Progenitor cell of endocrine pancreas (in vitro differentiated cells): ENCODE data around the gene STK24. TPM values are rescaled to one million over a fixed set of nuclear protein-coding genes. Genes with fewer than 3 reads are reported as not detected.

Experiments
- DNase-seq: peaks from one replicate; pipeline ENCODE4 v3.0.0; 2021; ENCODE audit warnings: low spot score; ENCODE audit not compliant: unreplicated experiment
- H3K27ac Mint-ChIP-seq: 2 replicates; pipeline ENCODE4 v1.8.0; 2021; ENCODE audit warnings: mild to moderate bottlenecking, moderate library complexity, mixed read lengths
- H3K27me3 Mint-ChIP-seq: 2 replicates; pipeline ENCODE4 v1.8.0; 2021; ENCODE audit warnings: mixed read lengths
- H3K36me3 Mint-ChIP-seq: 2 replicates; pipeline ENCODE4 v1.8.0; 2022; ENCODE audit warnings: mixed read lengths; ENCODE audit not compliant: insufficient read depth
- H3K4me1 Mint-ChIP-seq: 2 replicates; pipeline ENCODE4 v1.8.0; 2021; ENCODE audit warnings: low read depth, mixed read lengths
- H3K4me3 Mint-ChIP-seq: 2 replicates; pipeline ENCODE4 v1.8.0; 2021; ENCODE audit warnings: low read depth, mild to moderate bottlenecking, moderate library complexity, mixed read lengths
- H3K9me3 Mint-ChIP-seq: 2 replicates; pipeline ENCODE4 v1.8.0; 2021; ENCODE audit warnings: low read depth, mixed read lengths
- total RNA-seq: library from RNA; stranded (reverse); gene quantifications from 2 replicates; pipeline ENCODE4 v1.2.1, GENCODE V29; 2021
- TF ChIP-seq, protein P1 (sequence below): fragments of 200-600 bp; sonication (generic); IDR thresholded peaks from one replicate; pipeline ENCODE4 v1.5.0; 2021; ENCODE audit warnings: antibody characterized with exemption, mild to moderate bottlenecking; ENCODE audit not compliant: unreplicated experiment

Gene STK24
- total RNA-seq, 1 donor from 2014 or later, result 113 TPM

DNA sequence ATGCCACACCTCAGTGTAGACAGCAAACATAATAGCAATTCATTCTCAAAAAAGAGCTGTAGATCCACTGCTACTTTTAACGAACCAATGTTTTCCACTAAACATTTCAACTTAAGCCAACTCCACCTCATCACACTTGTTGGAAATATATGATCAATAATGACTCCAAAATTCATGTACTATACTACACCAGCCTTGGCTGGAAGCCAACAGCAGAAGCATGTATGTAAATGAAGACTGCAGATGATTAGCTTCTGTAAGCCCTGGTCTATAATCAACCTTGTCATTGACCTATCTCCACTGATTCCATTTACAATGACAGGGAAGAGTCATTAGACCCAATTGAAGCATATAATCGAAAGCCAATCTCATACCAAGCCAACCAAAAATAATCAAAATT is 71.7 kb downstream of the STK24 start:
- Mint-ChIP-seq H3K4me3 (no peak overlapping the region), H3K9me3 (no peaks in the 10 kb centered on the region), H3K36me3 (peaks cover under 1% of the 10 kb centered on the region), H3K4me1 (peaks cover 67% of the 10 kb centered on the region), H3K27me3 (no peaks in the 10 kb centered on the region), H3K27ac (no peak overlapping the region)
- TF ChIP-seq, protein P1, sequence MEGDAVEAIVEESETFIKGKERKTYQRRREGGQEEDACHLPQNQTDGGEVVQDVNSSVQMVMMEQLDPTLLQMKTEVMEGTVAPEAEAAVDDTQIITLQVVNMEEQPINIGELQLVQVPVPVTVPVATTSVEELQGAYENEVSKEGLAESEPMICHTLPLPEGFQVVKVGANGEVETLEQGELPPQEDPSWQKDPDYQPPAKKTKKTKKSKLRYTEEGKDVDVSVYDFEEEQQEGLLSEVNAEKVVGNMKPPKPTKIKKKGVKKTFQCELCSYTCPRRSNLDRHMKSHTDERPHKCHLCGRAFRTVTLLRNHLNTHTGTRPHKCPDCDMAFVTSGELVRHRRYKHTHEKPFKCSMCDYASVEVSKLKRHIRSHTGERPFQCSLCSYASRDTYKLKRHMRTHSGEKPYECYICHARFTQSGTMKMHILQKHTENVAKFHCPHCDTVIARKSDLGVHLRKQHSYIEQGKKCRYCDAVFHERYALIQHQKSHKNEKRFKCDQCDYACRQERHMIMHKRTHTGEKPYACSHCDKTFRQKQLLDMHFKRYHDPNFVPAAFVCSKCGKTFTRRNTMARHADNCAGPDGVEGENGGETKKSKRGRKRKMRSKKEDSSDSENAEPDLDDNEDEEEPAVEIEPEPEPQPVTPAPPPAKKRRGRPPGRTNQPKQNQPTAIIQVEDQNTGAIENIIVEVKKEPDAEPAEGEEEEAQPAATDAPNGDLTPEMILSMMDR, result no peak
- DNase-seq, result no peak

- no peak for DNase-seq
- H3K27me3 Mint-ChIP-seq, result no peaks in the 10 kb centered on the region
- H3K4me1 Mint-ChIP-seq, result peaks cover 63% of the 10 kb centered on the region
- no peak overlapping the region for H3K4me3 Mint-ChIP-seq
- H3K9me3 Mint-ChIP-seq, result no peaks in the 10 kb centered on the region
- no peak overlapping the region for H3K27ac Mint-ChIP-seq
- H3K36me3 Mint-ChIP-seq, result peaks cover 2% of the 10 kb centered on the region
- TF ChIP-seq, protein P1, result no peak
These were observed 72.4 kb downstream of the STK24 start for GRCh38 chr13:98504371-98504963.

- Mint-ChIP-seq H3K27ac (no peak overlapping the region), H3K4me3 (no peak overlapping the region), H3K36me3 (peaks cover 6% of the 10 kb centered on the region), H3K27me3 (no peaks in the 10 kb centered on the region), H3K9me3 (no peaks in the 10 kb centered on the region), H3K4me1 (peaks cover 58% of the 10 kb centered on the region)
- TF ChIP-seq, protein P1, result no peak
- no peak for DNase-seq
These were observed 72.9 kb downstream of the STK24 start for GRCh38 chr13:98504029-98504351.

DNA sequence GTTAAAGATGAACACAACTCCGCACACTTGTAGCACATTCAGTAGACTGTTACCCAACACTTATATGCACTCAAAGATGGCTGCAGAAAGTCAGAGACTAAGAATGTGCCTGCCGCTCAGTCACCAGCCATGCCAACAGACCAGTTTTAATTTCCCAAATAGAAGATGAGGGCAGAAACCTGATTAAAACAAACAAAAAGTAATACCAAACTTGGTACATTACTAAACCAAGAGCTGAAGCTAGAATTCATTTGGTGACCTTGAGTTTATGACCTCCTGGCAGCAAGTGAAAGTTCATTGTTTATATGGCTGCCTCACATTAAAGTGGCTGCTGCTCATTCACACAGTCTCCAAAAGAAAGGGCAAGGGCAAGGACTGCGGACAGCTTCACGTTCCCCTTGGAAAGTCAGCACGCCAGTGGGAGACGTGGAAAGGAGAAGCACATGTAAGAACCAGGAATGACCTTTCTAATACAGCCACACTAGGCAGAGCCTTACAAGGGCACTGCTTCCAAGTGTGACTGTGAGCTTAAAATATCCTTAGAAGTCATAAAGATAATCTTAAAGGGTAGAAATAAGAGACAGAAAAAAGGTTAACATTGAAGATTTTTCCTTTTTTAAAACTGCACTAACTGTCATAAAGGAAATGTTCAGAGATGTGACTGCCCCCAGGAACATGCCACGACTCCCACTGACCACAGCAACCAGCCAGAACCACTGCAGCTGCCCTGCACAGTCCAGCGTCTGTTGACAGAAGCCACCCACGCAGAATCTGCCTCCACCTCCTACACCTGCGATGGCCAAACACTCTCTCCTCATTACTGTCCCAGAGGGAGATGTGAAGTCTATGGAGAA is 73.5 kb downstream of the STK24 start:
- Mint-ChIP-seq H3K36me3 (peaks cover 6% of the 10 kb centered on the region), H3K4me3 (no peak overlapping the region), H3K27me3 (no peaks in the 10 kb centered on the region), H3K4me1 (peaks cover 53% of the 10 kb centered on the region), H3K27ac (peak overlapping the region; percentile 37), H3K9me3 (no peaks in the 10 kb centered on the region)
- TF ChIP-seq, protein P1, result no peak
- DNase-seq, result no peak

GRCh38 chr13:98500963-98501421 is 75.9 kb downstream of the STK24 start:
- no peaks in the 10 kb centered on the region for H3K27me3 Mint-ChIP-seq
- peaks cover 15% of the 10 kb centered on the region for H3K36me3 Mint-ChIP-seq
- H3K9me3 Mint-ChIP-seq, result no peaks in the 10 kb centered on the region
- no peak overlapping the region for H3K4me3 Mint-ChIP-seq
- H3K27ac Mint-ChIP-seq, result no peak overlapping the region
- DNase-seq, result no peak
- H3K4me1 Mint-ChIP-seq, result peaks cover 34% of the 10 kb centered on the region
- TF ChIP-seq, protein P1, result no peak
